Activated naive CD8-positive, alpha-beta T cell treated with anti-CD3 and anti-CD28 coated beads for 36 hours (primary cell): Measurements from ENCODE around the gene EYS. TPM values are rescaled to one million over a fixed set of nuclear protein-coding genes. Genes with fewer than 3 reads are reported as not detected.

Experiments
- DNase-seq: peaks from one replicate; pipeline ENCODE4 v3.0.0; 2021
- H3K27ac Mint-ChIP-seq: one replicate; pipeline ENCODE4 v1.8.0; 2022; ENCODE audit warnings: mild to moderate bottlenecking, moderate library complexity, mixed read lengths
- H3K27me3 Mint-ChIP-seq: one replicate; pipeline ENCODE4 v1.8.0; 2022; ENCODE audit warnings: mild to moderate bottlenecking, mixed read lengths
- H3K36me3 Mint-ChIP-seq: one replicate; pipeline ENCODE4 v1.8.0; 2021; ENCODE audit warnings: mild to moderate bottlenecking, mixed read lengths
- H3K4me1 Mint-ChIP-seq: one replicate; pipeline ENCODE4 v1.8.0; 2021; ENCODE audit warnings: mixed read lengths
- H3K4me3 Mint-ChIP-seq: one replicate; pipeline ENCODE4 v1.8.0; 2022; ENCODE audit warnings: mild to moderate bottlenecking, moderate library complexity, mixed read lengths
- H3K9me3 Mint-ChIP-seq: one replicate; pipeline ENCODE4 v1.8.0; 2022; ENCODE audit warnings: mixed read lengths
- total RNA-seq, 2 experiments: library from RNA; stranded (reverse); gene quantifications; one replicate each; pipeline ENCODE4 v1.2.3, GENCODE V29; 2021

Gene EYS
- total RNA-seq, 2 experiments from 2014 or later, result not detected

- Mint-ChIP-seq H3K4me1 (no peaks in the 10 kb centered on the region), H3K36me3 (no peaks in the 10 kb centered on the region), H3K27ac (no peak overlapping the region), H3K4me3 (no peak overlapping the region), H3K9me3 (no peaks in the 10 kb centered on the region), H3K27me3 (no peaks in the 10 kb centered on the region)
- DNase-seq, result no peak
Measured at GRCh38 chr6:64988148-64988547, 718.9 kb downstream of the EYS start.

- Mint-ChIP-seq H3K4me3 (no peak overlapping the region), H3K4me1 (no peaks in the 10 kb centered on the region), H3K9me3 (no peaks in the 10 kb centered on the region), H3K36me3 (no peaks in the 10 kb centered on the region), H3K27ac (no peak overlapping the region), H3K27me3 (no peaks in the 10 kb centered on the region)
- DNase-seq, result no peak
Measured at GRCh38 chr6:64987066-64987465, 720.0 kb downstream of the EYS start.

- H3K9me3 Mint-ChIP-seq, result peaks cover 2% of the 10 kb centered on the region
- H3K4me3 Mint-ChIP-seq, result no peak overlapping the region
- H3K27ac Mint-ChIP-seq, result no peak overlapping the region
- no peaks in the 10 kb centered on the region for H3K36me3 Mint-ChIP-seq
- no peaks in the 10 kb centered on the region for H3K27me3 Mint-ChIP-seq
- no peak for DNase-seq
- H3K4me1 Mint-ChIP-seq, result no peaks in the 10 kb centered on the region
Measured at GRCh38 chr6:64985726-64986125, 721.3 kb downstream of the EYS start.

DNA sequence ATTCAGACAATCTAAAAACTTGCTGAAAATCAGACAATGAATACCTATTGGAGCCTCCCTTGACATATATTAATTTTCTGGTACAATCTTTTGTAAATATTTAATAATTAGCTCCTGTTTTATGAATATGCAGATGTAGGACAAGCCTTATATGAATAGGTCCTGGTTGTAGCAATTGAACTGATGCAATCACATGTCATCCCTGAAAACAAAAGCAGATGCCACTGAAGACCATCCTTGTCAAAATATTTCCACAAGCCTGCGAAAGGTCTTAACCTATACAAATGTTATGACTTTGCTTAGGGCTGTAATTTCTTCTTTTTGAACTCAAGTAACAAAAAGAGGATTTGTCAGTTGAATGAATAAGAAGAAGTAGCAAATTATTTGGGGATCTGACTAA lies 722.1 kb downstream of the EYS start:
- Mint-ChIP-seq H3K4me1 (no peaks in the 10 kb centered on the region), H3K36me3 (no peaks in the 10 kb centered on the region), H3K27me3 (no peaks in the 10 kb centered on the region), H3K27ac (no peak overlapping the region), H3K9me3 (peaks cover 2% of the 10 kb centered on the region), H3K4me3 (no peak overlapping the region)
- no peak for DNase-seq

DNA sequence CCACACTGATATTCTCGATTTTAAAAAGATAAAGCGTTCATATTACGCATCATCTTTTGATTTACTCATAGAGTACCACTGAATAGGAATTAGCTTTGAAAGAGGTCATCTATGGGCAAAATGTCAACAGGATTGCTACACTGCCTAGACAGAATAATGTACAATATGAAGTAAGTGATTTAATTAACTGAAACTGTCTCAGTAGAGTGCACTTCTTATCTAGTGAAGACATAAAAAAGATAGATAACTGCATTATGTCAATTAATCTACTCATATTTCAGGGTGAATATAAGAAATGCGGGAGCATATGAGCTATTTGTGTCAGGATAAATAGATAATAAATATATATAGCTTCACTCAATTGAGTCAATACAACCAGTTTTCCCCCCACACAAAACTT lies 723.9 kb downstream of the EYS start:
- Mint-ChIP-seq H3K4me3 (no peak overlapping the region), H3K4me1 (no peaks in the 10 kb centered on the region), H3K27ac (no peak overlapping the region), H3K36me3 (no peaks in the 10 kb centered on the region), H3K9me3 (peaks cover 3% of the 10 kb centered on the region), H3K27me3 (no peaks in the 10 kb centered on the region)
- DNase-seq, result no peak

DNA sequence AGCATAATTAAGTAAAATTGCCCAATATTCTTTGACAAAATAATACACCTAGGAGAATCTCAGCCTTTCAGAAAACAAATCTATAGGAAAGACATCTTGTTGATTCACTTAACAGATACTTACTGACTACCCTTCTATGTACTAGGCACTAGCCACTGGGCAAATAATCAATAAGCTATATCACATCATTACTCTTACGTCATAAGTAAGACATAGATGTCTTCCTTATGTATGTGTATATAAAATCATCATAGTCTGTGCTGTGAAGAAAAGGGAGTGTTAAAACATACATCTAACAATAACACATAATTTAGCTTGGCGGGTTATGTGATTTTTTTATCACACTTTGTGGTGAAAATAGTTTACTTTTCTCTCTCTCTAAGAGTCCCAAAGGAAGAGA lies 733.9 kb downstream of the EYS start:
- DNase-seq, result no peak
- H3K4me3 Mint-ChIP-seq, result no peak overlapping the region
- no peaks in the 10 kb centered on the region for H3K4me1 Mint-ChIP-seq
- peaks cover 5% of the 10 kb centered on the region for H3K9me3 Mint-ChIP-seq
- H3K27me3 Mint-ChIP-seq, result no peaks in the 10 kb centered on the region
- H3K27ac Mint-ChIP-seq, result no peak overlapping the region
- H3K36me3 Mint-ChIP-seq, result no peaks in the 10 kb centered on the region

GRCh38 chr6:64969139-64969538 lies 737.9 kb downstream of the EYS start:
- no peaks in the 10 kb centered on the region for H3K36me3 Mint-ChIP-seq

DNA sequence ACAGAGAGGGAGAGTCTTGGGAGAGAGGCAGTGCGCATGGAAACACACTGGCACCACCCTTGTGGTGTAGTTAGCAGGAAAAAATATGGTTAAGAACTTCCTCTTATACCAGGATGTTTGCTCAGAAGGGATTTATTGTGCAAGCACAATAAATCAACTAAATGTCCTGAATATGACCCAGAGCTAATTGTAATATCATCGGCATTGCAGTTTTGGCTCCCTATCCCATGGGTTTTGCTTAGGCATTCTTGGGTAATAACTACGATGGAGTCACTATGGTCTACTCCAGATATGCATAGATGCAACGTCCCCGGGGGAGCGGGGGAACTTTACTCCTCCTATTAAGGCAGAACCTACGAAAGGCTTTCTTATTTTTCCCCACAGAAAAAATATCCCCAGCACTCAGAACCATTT lies 751.6 kb downstream of the EYS start:
- no peaks in the 10 kb centered on the region for H3K4me1 Mint-ChIP-seq
- DNase-seq, result no peak
- no peak overlapping the region for H3K27ac Mint-ChIP-seq
- no peaks in the 10 kb centered on the region for H3K36me3 Mint-ChIP-seq
- no peak overlapping the region for H3K4me3 Mint-ChIP-seq
- H3K9me3 Mint-ChIP-seq, result peaks cover 2% of the 10 kb centered on the region
- no peaks in the 10 kb centered on the region for H3K27me3 Mint-ChIP-seq

More at GRCh38 chr6:64969139-64969538, 737.9 kb downstream of the EYS start:
- DNase-seq, result no peak
- no peaks in the 10 kb centered on the region for H3K4me1 Mint-ChIP-seq
- no peaks in the 10 kb centered on the region for H3K27me3 Mint-ChIP-seq
- no peak overlapping the region for H3K4me3 Mint-ChIP-seq
- no peaks in the 10 kb centered on the region for H3K9me3 Mint-ChIP-seq
- H3K27ac Mint-ChIP-seq, result no peak overlapping the region

- H3K9me3 Mint-ChIP-seq, result no peaks in the 10 kb centered on the region
- no peak overlapping the region for H3K27ac Mint-ChIP-seq
- H3K36me3 Mint-ChIP-seq, result no peaks in the 10 kb centered on the region
- no peak overlapping the region for H3K4me3 Mint-ChIP-seq
- no peaks in the 10 kb centered on the region for H3K4me1 Mint-ChIP-seq
- no peaks in the 10 kb centered on the region for H3K27me3 Mint-ChIP-seq
- DNase-seq, result no peak
Measured at GRCh38 chr6:64949257-64949656, 757.8 kb downstream of the EYS start.

- Mint-ChIP-seq H3K9me3 (peaks cover 7% of the 10 kb centered on the region), H3K4me1 (no peaks in the 10 kb centered on the region), H3K36me3 (no peaks in the 10 kb centered on the region), H3K4me3 (no peak overlapping the region), H3K27me3 (no peaks in the 10 kb centered on the region), H3K27ac (no peak overlapping the region)
- no peak for DNase-seq
Measured at GRCh38 chr6:64948261-64948660, 758.8 kb downstream of the EYS start.

DNA sequence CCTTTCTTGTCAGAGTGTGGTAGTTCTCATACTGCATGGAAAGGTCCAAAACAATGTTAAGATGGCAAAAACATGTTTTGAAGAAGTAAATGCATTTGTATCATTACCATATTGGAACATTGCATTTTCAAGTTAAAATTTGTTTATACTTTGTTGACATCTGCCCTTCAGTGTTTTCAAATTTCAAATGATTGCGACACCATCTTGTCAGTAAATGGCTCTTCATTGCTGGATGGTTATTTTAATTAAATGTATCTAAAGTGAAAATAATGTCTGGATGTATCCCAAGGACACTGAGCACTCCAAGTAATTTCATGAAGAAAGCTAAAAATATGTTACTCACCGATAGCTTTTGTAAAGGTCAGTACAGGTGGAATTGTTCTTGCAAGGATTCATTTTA lies 761.6 kb downstream of the EYS start:
- H3K27ac Mint-ChIP-seq, result no peak overlapping the region
- H3K4me3 Mint-ChIP-seq, result no peak overlapping the region

DNA sequence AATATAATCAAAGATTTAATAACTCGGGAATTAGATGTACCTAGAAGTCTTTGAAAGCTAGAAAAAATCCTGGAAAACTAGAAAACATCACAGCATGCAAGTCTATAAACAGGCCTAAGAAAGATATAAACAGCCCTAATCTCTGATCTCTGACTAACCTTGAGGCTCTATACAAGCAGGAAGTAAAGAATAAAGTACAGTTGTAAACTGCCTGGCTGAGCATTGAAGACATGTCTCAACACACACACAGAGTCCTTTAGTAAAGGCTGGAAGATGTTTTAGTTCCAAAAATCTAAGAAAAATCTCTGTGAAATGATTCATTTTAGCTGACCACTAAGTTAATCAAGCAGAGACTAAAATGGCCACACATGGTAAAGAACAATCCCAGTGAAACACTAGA lies 774.5 kb downstream of the EYS start:
- Mint-ChIP-seq H3K27ac (no peak overlapping the region), H3K36me3 (no peaks in the 10 kb centered on the region), H3K4me1 (no peaks in the 10 kb centered on the region), H3K4me3 (no peak overlapping the region), H3K9me3 (peaks cover 2% of the 10 kb centered on the region), H3K27me3 (no peaks in the 10 kb centered on the region)
- DNase-seq, result no peak

More for the DNA sequence above, 761.6 kb downstream of the EYS start:
- Mint-ChIP-seq H3K9me3 (peaks cover 9% of the 10 kb centered on the region), H3K36me3 (no peaks in the 10 kb centered on the region), H3K4me1 (no peaks in the 10 kb centered on the region), H3K27me3 (no peaks in the 10 kb centered on the region)
- no peak for DNase-seq

DNA sequence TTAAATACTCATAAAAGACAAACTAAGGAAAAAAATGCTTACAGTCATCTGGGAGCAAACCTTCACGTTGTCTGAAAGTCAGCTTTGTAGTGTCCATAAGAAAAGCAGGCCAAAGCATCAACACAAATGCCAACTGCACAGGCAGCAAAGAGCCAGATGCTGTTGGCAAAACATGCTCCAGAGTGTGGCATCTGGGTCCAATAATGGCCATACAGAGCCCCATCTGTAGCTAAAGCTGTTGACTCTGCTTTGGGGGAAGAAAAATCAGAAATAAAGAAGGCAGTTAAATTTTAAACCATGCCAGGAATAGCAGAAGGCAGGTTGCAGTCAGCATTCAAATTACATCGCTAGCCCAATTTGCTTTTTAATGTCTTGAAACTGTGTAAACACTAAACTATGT lies 776.3 kb downstream of the EYS start:
- Mint-ChIP-seq H3K36me3 (no peaks in the 10 kb centered on the region), H3K27ac (no peak overlapping the region), H3K4me1 (no peaks in the 10 kb centered on the region), H3K9me3 (no peaks in the 10 kb centered on the region), H3K4me3 (no peak overlapping the region), H3K27me3 (no peaks in the 10 kb centered on the region)
- no peak for DNase-seq

- no peak overlapping the region for H3K4me3 Mint-ChIP-seq
- no peaks in the 10 kb centered on the region for H3K4me1 Mint-ChIP-seq
Measured at GRCh38 chr6:64926051-64926450, 781.0 kb downstream of the EYS start.

DNA sequence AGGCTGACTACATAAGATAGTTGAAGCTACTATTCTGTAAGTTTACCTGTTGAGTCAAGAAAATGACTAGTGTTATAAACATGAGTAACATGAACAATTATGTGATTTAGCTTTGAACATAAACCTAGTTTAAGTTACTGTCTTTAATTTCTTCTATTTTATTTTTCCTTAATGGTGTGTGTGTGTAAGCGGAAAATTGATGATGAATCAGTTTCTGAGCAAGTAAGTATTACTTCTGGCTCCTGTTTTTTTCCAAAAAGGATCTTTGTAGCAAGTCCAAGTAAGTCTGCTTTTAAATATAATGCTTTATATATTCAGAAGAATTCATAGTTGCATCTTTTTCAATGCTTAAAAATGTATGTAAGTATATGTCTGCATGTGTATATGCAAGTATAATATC lies 786.8 kb downstream of the EYS start:
- Mint-ChIP-seq H3K27ac (no peak overlapping the region), H3K27me3 (no peaks in the 10 kb centered on the region), H3K4me1 (no peaks in the 10 kb centered on the region), H3K4me3 (no peak overlapping the region), H3K36me3 (no peaks in the 10 kb centered on the region), H3K9me3 (peaks cover 3% of the 10 kb centered on the region)
- DNase-seq, result no peak

More at GRCh38 chr6:64926051-64926450, 781.0 kb downstream of the EYS start:
- H3K27ac Mint-ChIP-seq, result no peak overlapping the region
- DNase-seq, result no peak
- no peaks in the 10 kb centered on the region for H3K36me3 Mint-ChIP-seq
- no peaks in the 10 kb centered on the region for H3K27me3 Mint-ChIP-seq
- H3K9me3 Mint-ChIP-seq, result peaks cover 2% of the 10 kb centered on the region

DNA sequence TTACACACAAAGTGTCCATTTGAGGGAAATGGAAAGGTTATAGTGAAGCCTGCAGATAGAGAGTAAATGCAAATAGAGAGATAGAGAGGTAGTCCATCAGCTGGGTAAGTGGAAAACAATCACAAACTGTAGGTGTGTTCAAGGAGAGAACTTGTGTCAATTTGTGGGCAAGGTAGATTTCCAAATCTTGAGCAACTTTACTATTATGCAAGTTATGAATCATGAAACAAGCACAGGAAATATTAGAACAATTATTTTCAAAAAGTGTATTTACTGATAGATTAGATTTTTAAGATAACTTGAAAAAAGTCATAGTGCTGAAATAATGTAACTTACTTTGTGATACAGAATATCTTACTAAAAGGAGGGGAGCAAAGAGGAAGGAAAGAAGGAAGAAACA lies 792.9 kb downstream of the EYS start:
- Mint-ChIP-seq H3K4me3 (no peak overlapping the region), H3K27me3 (no peaks in the 10 kb centered on the region), H3K4me1 (no peaks in the 10 kb centered on the region), H3K27ac (no peak overlapping the region), H3K9me3 (peaks cover 4% of the 10 kb centered on the region), H3K36me3 (no peaks in the 10 kb centered on the region)
- no peak for DNase-seq

DNA sequence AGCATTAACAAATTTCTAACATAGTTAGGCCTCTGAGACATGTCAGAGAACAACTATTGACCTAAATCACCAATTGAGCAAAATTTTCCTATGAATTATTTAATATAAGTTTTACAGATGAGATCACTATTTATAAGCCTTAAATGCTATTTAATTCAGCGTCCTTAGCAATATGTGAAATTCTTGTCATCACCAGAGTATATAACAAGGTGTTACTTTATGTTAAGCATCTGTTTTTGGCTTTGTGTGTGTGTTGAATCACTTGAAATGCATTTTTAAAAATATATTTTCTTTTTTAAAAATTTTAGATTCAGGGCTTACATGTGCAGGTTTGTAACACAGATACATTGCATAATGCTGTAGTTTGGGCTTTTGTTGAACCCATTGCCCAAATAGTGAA lies 794.1 kb downstream of the EYS start:
- peaks cover 1% of the 10 kb centered on the region for H3K9me3 Mint-ChIP-seq
- no peaks in the 10 kb centered on the region for H3K4me1 Mint-ChIP-seq
- no peaks in the 10 kb centered on the region for H3K36me3 Mint-ChIP-seq
- H3K4me3 Mint-ChIP-seq, result no peak overlapping the region
- no peak overlapping the region for H3K27ac Mint-ChIP-seq
- no peaks in the 10 kb centered on the region for H3K27me3 Mint-ChIP-seq
- DNase-seq, result no peak
